ENCODE measurements around the gene PIGX. TPM values are rescaled to one million over a fixed set of nuclear protein-coding genes. Genes with fewer than 3 reads are reported as not detected.
"Not testable (repeated sequence)": the region's sequence is repeated elsewhere in the genome, so short reads cannot be mapped to it uniquely, and the experiment has no call there.

PIGX gene
- total RNA-seq, 2 donors from 2014 or later = 24.5 to 31.7 TPM

- intact Hi-C loops (cut with DNase I, micrococcal nuclease) = no loop called here
- DNase-seq = no peak
- no peak for ATAC-seq
These were observed 29.2 kb downstream of the PIGX start for GRCh38 chr3:196741249-196741889.

- DNase-seq; ATAC-seq; intact Hi-C loops (cut with DNase I, micrococcal nuclease): not testable (repeated sequence)
These were observed 31.4 kb downstream of the PIGX start for GRCh38 chr3:196743569-196743968.

- ATAC-seq = no peak
- DNase-seq = no peak
- intact Hi-C loops (cut with DNase I, micrococcal nuclease) = no loop called here
These were observed 36.9 kb downstream of the PIGX start for GRCh38 chr3:196749125-196749524.

GRCh38 chr3:196753201-196753600 lies 41.0 kb downstream of the PIGX start:
- ATAC-seq = no peak
- intact Hi-C loops (cut with DNase I, micrococcal nuclease) = no loop called here
- DNase-seq = no peak

- DNase-seq = peak; percentile 36 to 41
- peak; percentile 97 for ATAC-seq
- intact Hi-C loops (cut with DNase I, micrococcal nuclease) = no loop called here
These were observed 42.2 kb downstream of the PIGX start for GRCh38 chr3:196754091-196754981.

- no peak for ATAC-seq
- intact Hi-C loops (cut with DNase I, micrococcal nuclease) = no loop called here
- DNase-seq = no peak
These were observed 44.6 kb downstream of the PIGX start for GRCh38 chr3:196756732-196757131.

- intact Hi-C loops (cut with DNase I, micrococcal nuclease) = no loop called here
- no peak for DNase-seq
- no peak for ATAC-seq
These were observed 45.9 kb downstream of the PIGX start for GRCh38 chr3:196757876-196758739.

GRCh38 chr3:196763179-196763578 lies 51.0 kb downstream of the PIGX start:
- no peak for ATAC-seq
- no peak for DNase-seq
- intact Hi-C loops (cut with DNase I, micrococcal nuclease) = no loop called here

GRCh38 chr3:196765454-196765853 lies 53.3 kb downstream of the PIGX start:
- no peak for ATAC-seq

GRCh38 chr3:196771067-196771466 lies 58.9 kb downstream of the PIGX start:
- intact Hi-C loops (cut with DNase I, micrococcal nuclease) = no loop called here
- no peak for ATAC-seq
- no peak for DNase-seq

More at GRCh38 chr3:196765454-196765853, 53.3 kb downstream of the PIGX start:
- intact Hi-C loops (cut with DNase I, micrococcal nuclease) = no loop called here
- no peak for DNase-seq

- no peak for DNase-seq
- ATAC-seq = no peak
- intact Hi-C loops (cut with DNase I, micrococcal nuclease) = no loop called here
These were observed 59.9 kb downstream of the PIGX start for GRCh38 chr3:196772102-196772501.

- ATAC-seq = no peak
- intact Hi-C loops (cut with DNase I, micrococcal nuclease) = no loop called here
These were observed 60.7 kb downstream of the PIGX start for GRCh38 chr3:196772897-196773296.

GRCh38 chr3:196774191-196774820 lies 62.1 kb downstream of the PIGX start:
- ATAC-seq = peak; percentile 72
- intact Hi-C loops (cut with DNase I, micrococcal nuclease) = no loop called here
- DNase-seq = no peak

More at GRCh38 chr3:196772897-196773296, 60.7 kb downstream of the PIGX start:
- DNase-seq = no peak

GRCh38 chr3:196774848-196775422 lies 62.8 kb downstream of the PIGX start:
- ATAC-seq = no peak
- DNase-seq = no peak
- intact Hi-C loops (cut with DNase I, micrococcal nuclease) = no loop called here

GRCh38 chr3:196775938-196776337 lies 63.8 kb downstream of the PIGX start:
- ATAC-seq (no peak), DNase-seq (no peak)
- intact Hi-C loops (cut with DNase I, micrococcal nuclease) = no loop called here

- intact Hi-C loops (cut with DNase I, micrococcal nuclease) = no loop called here
- no peak for DNase-seq
- no peak for ATAC-seq
These were observed 65.7 kb downstream of the PIGX start for GRCh38 chr3:196777836-196778235.

- intact Hi-C loops (cut with DNase I, micrococcal nuclease) = no loop called here
- no peak for ATAC-seq
- no peak for DNase-seq
These were observed 66.6 kb downstream of the PIGX start for GRCh38 chr3:196778755-196779154.

GRCh38 chr3:196782511-196782910 lies 70.3 kb downstream of the PIGX start:
- intact Hi-C loops (cut with DNase I, micrococcal nuclease) = no loop called here
- no peak for DNase-seq
- no peak for ATAC-seq

All from left colon (tissue), 2 donors.